Measurements from ENCODE around the gene NEUROD6.
A peak's percentile ranks its signal among the peaks of the same experiment; 100 is the strongest.

Gene NEUROD6

DNA sequence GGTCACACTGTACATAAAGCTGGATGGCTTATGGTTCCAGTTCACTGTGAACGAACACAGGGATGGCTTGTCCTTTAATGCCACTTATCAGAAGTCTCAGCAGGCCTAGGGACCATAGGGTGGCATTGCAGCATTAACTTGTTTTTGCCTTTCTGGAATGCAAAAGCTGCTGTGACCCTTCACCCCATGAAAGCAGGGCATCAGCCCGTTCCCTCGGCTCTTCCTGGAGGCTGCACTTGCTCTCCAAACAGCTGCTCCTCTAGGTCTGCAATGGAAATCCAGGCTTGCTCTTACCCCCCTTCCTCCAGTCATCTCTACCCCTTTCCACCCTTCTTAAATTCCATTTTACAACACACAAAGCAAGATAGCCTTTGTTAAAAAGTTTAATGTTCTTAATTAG is 17.9 kb upstream of the NEUROD6 start:
- Histone ChIP-seq H3K27me3 (ENCODE audit: insufficient read depth, low read length) (no peaks in the 10 kb centered on the region), H3K4me1 (ENCODE audit: insufficient read depth, low read length) (no peaks in the 10 kb centered on the region), H3K36me3 (ENCODE audit: insufficient read depth, low read length) (no peaks in the 10 kb centered on the region), H3K9ac (ENCODE audit: low read depth, low read length) (no peak overlapping the region), H3K27ac (ENCODE audit: low read depth, low read length) (no peak overlapping the region), H3K4me3 (ENCODE audit: low read length) (no peak overlapping the region), H3K9me3 (ENCODE audit: insufficient read depth, low read depth, low read length) (no peaks in the 10 kb centered on the region)
- WGBS = 81% methylated on average over 3 of the region's 3 CpGs

DNA sequence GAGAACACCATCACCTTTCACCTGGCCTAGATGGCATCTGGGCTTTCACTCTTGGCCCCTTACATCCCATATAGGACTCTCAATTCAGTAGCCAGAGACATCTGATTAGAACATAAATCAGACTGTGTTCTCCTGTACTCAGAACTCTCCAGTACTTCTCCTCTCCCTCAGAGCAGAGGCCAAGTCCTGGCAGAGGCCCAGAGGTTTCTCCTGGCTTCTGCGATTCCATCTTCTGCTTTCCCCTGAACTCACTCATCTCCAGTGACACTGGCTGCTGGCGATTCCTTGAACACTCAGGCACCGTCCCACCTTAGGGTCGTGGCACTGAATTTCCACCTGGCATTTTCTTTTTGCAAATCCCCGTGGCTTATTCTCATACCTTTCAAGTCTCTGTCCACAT is 4.9 kb upstream of the NEUROD6 start:
- Histone ChIP-seq H3K9ac (ENCODE audit: low read depth, low read length) (no peak overlapping the region), H3K4me1 (ENCODE audit: insufficient read depth, low read length) (no peaks in the 10 kb centered on the region), H3K36me3 (ENCODE audit: insufficient read depth, low read length) (no peaks in the 10 kb centered on the region), H3K27ac (ENCODE audit: low read depth, low read length) (no peak overlapping the region), H3K4me3 (ENCODE audit: low read length) (no peak overlapping the region), H3K9me3 (ENCODE audit: insufficient read depth, low read depth, low read length) (no peaks in the 10 kb centered on the region), H3K27me3 (ENCODE audit: insufficient read depth, low read length) (no peaks in the 10 kb centered on the region)
- 94% methylated on average over 5 of the region's 5 CpGs for WGBS

DNA sequence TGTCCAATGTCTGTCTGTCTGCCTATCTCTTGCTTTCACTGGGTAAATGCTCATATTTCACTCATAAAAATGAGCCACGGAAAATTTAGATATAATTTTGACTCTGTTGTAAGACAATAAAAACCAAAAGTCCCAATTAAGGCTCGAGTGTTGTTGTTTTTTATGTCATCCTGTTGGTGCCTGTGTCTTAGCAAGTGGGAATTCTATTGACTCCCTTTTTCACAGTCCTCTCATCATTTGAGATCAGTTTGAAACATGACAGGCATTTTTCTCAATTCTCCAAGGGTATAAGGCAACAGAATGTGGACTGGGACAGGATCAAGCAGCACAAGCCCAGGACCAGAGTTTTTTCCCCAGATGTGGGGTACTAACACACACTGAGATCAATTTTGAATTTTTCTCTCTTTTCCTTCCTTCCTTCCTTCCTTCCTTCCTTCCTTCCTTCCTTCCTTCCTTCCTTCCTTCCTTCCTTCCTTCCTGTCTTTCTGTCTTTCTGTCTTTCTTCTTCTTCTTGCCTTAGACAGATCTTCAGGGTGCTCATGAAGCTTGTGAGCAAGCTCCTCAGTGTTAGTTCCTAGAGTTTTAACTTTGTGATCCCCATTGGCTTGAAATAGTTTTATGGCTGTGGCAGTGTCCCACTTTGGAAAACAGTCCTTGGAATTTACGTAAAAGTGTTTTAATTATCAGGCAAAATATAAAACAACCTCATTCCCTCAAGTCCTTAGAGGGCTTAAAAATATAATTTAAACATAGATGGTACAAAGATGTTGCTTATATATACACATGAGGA is 3.2 kb upstream of the NEUROD6 start:
- H3K27me3 ChIP-seq (ENCODE audit: insufficient read depth, low read length) = peaks cover 2% of the 10 kb centered on the region; the same call in 1 of the 2 replicates
- H3K4me3 ChIP-seq (ENCODE audit: low read length) = no peak overlapping the region
- H3K9ac ChIP-seq (ENCODE audit: low read depth, low read length) = no peak overlapping the region
- no peaks in the 10 kb centered on the region for H3K9me3 ChIP-seq (ENCODE audit: insufficient read depth, low read depth, low read length)
- H3K36me3 ChIP-seq (ENCODE audit: insufficient read depth, low read length) = no peaks in the 10 kb centered on the region
- no peaks in the 10 kb centered on the region for H3K4me1 ChIP-seq (ENCODE audit: insufficient read depth, low read length)
- WGBS = 100% methylated on average over 2 of the region's 3 CpGs
- no peak overlapping the region for H3K27ac ChIP-seq (ENCODE audit: low read depth, low read length)

DNA sequence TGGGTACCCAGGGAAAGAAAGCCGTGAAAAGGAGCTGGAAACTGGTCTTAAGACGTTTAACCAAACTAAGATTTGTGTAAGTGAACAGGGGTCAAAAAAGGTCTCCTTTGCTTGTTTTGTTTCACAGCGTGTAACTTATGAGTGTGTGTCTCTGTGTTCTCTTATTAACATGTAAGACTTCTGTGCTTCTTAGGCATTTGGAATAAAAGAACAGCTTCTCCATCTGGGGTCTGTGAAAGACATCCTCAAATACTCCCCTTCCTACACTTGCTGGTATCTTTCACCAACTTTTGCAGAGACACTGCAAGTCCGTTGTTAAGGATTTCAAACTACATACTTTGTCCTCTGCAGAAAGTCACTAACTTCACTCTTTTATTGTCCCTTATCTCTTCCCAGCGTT is 615 bp upstream of the NEUROD6 start:
- no peak overlapping the region for H3K9ac ChIP-seq (ENCODE audit: low read depth, low read length)
- 86% methylated on average over 5 of the region's 5 CpGs for WGBS
- H3K27ac ChIP-seq (ENCODE audit: low read depth, low read length) = no peak overlapping the region

DNA sequence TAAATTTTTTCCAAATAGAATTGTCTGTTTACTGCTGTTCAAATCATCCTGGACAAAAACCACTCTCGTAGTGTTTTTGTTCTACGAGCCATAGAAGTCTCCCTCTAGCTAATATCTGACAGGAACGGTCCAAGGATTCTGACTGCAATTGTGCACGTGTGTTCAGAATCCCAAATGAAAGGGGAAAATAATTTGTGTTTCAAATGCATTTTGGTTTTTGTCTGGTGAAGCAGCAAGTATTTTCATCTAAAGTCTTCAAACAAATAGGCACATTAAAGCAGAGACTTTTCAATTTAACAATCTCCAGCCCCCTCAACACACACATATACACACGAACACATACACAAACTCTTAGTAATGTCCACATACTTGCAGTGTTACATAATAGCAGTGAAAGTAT is 475 bp downstream of the NEUROD6 start:
- no peak overlapping the region for H3K27ac ChIP-seq (ENCODE audit: low read depth, low read length)
- H3K27me3 ChIP-seq (ENCODE audit: insufficient read depth, low read length) = peaks cover 35% of the 10 kb centered on the region
- H3K9ac ChIP-seq (ENCODE audit: low read depth, low read length) = no peak overlapping the region
- H3K4me3 ChIP-seq (ENCODE audit: low read length) = no peak overlapping the region
- H3K36me3 ChIP-seq (ENCODE audit: insufficient read depth, low read length) = no peaks in the 10 kb centered on the region
- no peaks in the 10 kb centered on the region for H3K9me3 ChIP-seq (ENCODE audit: insufficient read depth, low read depth, low read length)
- 76% methylated on average over 5 of the region's 5 CpGs for WGBS
- H3K4me1 ChIP-seq (ENCODE audit: insufficient read depth, low read length) = no peaks in the 10 kb centered on the region

More for the DNA sequence above, 615 bp upstream of the NEUROD6 start:
- H3K4me3 ChIP-seq (ENCODE audit: low read length) = no peak overlapping the region
- no peaks in the 10 kb centered on the region for H3K36me3 ChIP-seq (ENCODE audit: insufficient read depth, low read length)
- H3K27me3 ChIP-seq (ENCODE audit: insufficient read depth, low read length) = peaks cover 24% of the 10 kb centered on the region
- H3K4me1 ChIP-seq (ENCODE audit: insufficient read depth, low read length) = no peaks in the 10 kb centered on the region
- no peaks in the 10 kb centered on the region for H3K9me3 ChIP-seq (ENCODE audit: insufficient read depth, low read depth, low read length)

DNA sequence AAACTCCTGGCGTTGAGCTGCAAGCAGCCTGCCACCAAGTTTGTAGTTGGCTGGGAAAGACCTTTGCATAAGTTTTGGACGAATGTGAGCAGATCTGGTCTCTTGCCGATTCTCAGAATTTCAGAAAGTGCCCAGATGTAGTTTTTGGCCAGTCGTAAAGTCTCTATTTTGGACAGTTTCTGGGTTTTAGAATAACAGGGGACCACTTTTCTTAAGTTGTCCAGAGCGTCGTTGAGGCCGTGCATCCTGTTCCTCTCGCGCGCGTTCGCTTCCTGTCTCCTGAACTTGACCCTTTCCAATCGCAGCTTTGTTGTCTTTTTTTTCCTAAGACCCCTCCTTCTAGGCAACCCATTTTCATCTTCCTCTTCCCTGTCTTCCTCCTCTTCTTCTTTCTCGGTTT is 1.8 kb downstream of the NEUROD6 start:
- WGBS = 92% methylated on average over 14 of the region's 14 CpGs
- H3K36me3 ChIP-seq (ENCODE audit: insufficient read depth, low read length) = no peaks in the 10 kb centered on the region
- H3K27ac ChIP-seq (ENCODE audit: low read depth, low read length) = no peak overlapping the region
- H3K4me1 ChIP-seq (ENCODE audit: insufficient read depth, low read length) = no peaks in the 10 kb centered on the region
- no peak overlapping the region for H3K9ac ChIP-seq (ENCODE audit: low read depth, low read length)
- H3K9me3 ChIP-seq (ENCODE audit: insufficient read depth, low read depth, low read length) = no peaks in the 10 kb centered on the region
- H3K27me3 ChIP-seq (ENCODE audit: insufficient read depth, low read length) = peaks cover 36% of the 10 kb centered on the region
- no peak overlapping the region for H3K4me3 ChIP-seq (ENCODE audit: low read length)

DNA sequence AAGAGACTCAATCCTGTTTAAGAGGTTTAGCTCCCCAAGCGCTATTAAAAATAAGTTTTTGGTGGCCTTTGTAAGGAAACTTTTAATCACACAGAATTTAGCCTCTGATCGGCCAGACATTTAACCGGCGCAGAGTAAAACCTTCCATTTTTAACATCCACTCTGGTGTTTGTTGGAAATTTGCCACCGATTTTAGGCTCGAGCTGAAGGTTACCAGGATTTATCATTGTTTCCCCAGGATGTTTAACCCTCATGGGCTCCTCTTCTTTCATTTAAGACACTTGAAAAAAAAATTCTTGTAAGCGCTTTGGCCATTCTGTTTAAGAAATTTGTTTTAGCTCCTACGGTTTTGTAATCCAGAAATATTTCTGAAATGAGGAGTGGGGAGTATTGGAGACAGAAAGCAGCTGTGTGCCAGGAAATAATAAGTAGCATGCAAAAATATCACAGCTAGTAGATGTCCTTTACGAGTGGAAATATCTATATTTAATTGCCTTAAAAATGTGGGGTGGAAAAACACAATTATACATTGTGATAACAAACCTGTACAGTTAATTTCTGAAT is 3.4 kb downstream of the NEUROD6 start:
- Histone ChIP-seq H3K27me3 (ENCODE audit: insufficient read depth, low read length) (peaks cover 36% of the 10 kb centered on the region), H3K4me1 (ENCODE audit: insufficient read depth, low read length) (no peaks in the 10 kb centered on the region), H3K9ac (ENCODE audit: low read depth, low read length) (no peak overlapping the region), H3K4me3 (ENCODE audit: low read length) (peak overlapping the region; percentile 49), H3K27ac (ENCODE audit: low read depth, low read length) (no peak overlapping the region), H3K9me3 (ENCODE audit: insufficient read depth, low read depth, low read length) (no peaks in the 10 kb centered on the region), H3K36me3 (ENCODE audit: insufficient read depth, low read length) (no peaks in the 10 kb centered on the region)
- WGBS = 91% methylated on average over 8 of the region's 9 CpGs

DNA sequence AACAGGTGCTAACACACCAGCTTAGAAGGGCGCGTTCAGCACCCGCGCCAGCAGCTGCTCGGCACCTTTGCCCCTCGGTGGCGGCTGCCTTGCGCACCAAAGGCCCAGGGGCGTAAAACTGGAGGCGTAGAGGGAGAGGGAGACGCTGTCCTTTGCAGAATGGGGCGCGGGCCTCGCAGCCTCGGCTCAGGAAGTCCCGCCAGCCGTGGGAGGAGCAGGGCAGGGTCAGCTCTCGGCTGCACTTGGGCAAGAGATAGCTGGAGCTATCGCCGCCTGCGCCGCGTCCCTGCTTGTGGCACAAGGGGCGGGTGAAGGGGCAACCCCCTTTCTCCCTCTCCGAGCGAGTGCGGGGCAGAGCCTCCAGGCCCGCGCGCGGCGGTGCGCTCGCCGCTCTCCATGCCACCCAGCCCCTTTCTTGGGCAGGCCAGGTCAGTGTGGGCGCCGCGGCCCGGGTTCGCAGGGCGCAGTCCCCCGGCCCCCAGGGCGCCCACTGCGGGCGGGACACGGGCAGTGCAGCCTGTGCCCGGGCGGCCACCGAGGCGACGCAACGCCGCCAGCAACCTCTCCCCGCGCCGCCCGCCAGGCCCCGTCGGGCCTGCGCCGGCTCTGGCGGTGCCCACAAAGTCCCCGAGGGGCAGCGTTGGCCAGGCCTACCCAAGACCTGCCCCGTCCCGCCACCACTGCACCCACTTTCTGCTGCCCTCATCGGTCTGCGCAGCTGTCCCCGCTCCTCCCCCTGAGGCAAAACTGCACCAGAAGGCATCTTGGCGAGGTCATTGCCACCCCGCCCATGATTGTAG is 4.1 kb downstream of the NEUROD6 start:
- peaks cover 36% of the 10 kb centered on the region for H3K27me3 ChIP-seq (ENCODE audit: insufficient read depth, low read length)
- H3K36me3 ChIP-seq (ENCODE audit: insufficient read depth, low read length) = no peaks in the 10 kb centered on the region
- no peaks in the 10 kb centered on the region for H3K9me3 ChIP-seq (ENCODE audit: insufficient read depth, low read depth, low read length)
- H3K27ac ChIP-seq (ENCODE audit: low read depth, low read length) = no peak overlapping the region
- WGBS = 66% methylated on average over 71 of the region's 71 CpGs
- H3K4me1 ChIP-seq (ENCODE audit: insufficient read depth, low read length) = no peaks in the 10 kb centered on the region
- H3K9ac ChIP-seq (ENCODE audit: low read depth, low read length) = no peak overlapping the region; the same call in 1 of the 2 replicates
- peak overlapping the region; percentile 49 for H3K4me3 ChIP-seq (ENCODE audit: low read length)

DNA sequence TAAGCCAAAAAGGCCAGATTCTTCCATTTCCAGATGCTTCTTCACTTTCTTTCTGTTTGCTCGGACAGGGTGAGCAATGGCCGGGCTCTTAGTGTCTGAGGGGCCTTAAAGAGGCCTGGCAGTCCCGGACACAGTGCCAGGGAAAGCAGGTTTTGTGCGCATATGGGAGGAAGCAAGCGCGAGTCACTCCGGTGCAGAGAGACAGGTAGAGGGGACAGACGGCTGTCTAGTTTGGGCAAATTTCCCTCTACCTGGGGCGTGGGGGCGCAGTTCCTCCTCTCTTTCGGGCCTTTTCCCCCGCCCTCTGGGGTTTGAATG is 4.7 kb downstream of the NEUROD6 start:
- Histone ChIP-seq H3K9me3 (ENCODE audit: insufficient read depth, low read depth, low read length) (no peaks in the 10 kb centered on the region), H3K27me3 (ENCODE audit: insufficient read depth, low read length) (peaks cover 36% of the 10 kb centered on the region), H3K4me1 (ENCODE audit: insufficient read depth, low read length) (no peaks in the 10 kb centered on the region), H3K9ac (ENCODE audit: low read depth, low read length) (no peak overlapping the region), H3K36me3 (ENCODE audit: insufficient read depth, low read length) (no peaks in the 10 kb centered on the region), H3K4me3 (ENCODE audit: low read length) (peak overlapping the region; percentile 49), H3K27ac (ENCODE audit: low read depth, low read length) (no peak overlapping the region)
- 66% methylated on average over 12 of the region's 12 CpGs for WGBS

DNA sequence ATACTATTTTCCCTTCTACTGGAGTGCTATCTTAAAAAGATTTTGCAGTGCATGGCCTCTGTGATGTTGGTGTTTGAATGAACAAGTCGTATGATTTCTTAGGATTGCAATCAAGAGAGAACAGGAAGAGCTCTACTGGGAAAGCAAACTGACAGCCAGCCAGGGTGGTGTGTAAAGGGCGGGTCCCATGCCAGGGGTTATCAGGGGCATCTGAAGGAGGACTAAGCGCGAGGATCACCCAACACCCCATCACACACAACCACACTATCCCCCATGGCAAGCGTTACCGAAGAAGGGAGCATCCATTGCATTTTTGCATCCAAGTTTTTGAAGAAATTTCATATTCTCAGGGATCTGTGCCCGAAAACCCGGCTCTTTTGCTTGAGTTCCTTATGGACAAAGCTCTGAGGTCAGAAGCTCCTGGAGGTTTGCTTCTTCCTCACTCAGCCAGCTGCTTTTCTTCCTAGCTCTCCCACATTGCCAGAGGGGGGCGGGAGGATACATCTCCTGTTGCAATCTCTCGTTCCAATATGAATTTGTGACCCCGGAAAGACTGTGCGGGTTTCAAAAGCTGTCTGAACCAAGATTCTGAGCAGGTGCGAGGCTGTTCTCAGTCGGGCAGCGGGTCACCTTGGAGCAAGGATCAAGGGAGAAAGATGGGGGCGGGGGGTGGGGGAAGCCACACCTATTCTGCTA is 5.2 kb downstream of the NEUROD6 start:
- 85% methylated on average over 16 of the region's 16 CpGs for WGBS

DNA sequence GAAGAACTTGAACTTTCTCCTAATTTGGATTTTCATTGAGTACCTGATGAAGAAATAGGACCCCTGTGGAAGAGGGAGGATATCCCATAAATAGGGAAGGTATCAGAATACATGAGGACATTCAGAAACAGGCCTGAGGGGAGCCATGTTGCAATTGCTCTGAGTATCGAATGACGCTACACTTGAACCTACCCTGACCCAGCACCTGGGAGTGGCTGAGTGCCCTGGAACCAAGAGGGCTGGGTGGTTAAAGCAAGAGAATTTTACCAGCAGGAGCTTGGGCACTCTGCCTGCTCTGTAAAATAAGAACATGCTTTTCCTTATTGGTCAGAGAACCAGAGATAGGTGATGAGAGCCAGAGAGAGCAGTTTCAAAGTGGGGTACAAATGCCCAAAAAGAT is 7.2 kb downstream of the NEUROD6 start:
- Histone ChIP-seq H3K4me1 (ENCODE audit: insufficient read depth, low read length) (no peaks in the 10 kb centered on the region), H3K9me3 (ENCODE audit: insufficient read depth, low read depth, low read length) (no peaks in the 10 kb centered on the region), H3K36me3 (ENCODE audit: insufficient read depth, low read length) (no peaks in the 10 kb centered on the region), H3K4me3 (ENCODE audit: low read length) (no peak overlapping the region), H3K27me3 (ENCODE audit: insufficient read depth, low read length) (peaks cover 31% of the 10 kb centered on the region), H3K27ac (ENCODE audit: low read depth, low read length) (no peak overlapping the region), H3K9ac (ENCODE audit: low read depth, low read length) (no peak overlapping the region)
- WGBS = 93% methylated on average over 2 of the region's 2 CpGs

More for the DNA sequence above, 5.2 kb downstream of the NEUROD6 start:
- Histone ChIP-seq H3K27ac (ENCODE audit: low read depth, low read length) (no peak overlapping the region), H3K4me3 (ENCODE audit: low read length) (no peak overlapping the region; the same call in 1 of the 2 replicates), H3K36me3 (ENCODE audit: insufficient read depth, low read length) (no peaks in the 10 kb centered on the region), H3K4me1 (ENCODE audit: insufficient read depth, low read length) (no peaks in the 10 kb centered on the region), H3K9ac (ENCODE audit: low read depth, low read length) (no peak overlapping the region), H3K9me3 (ENCODE audit: insufficient read depth, low read depth, low read length) (no peaks in the 10 kb centered on the region), H3K27me3 (ENCODE audit: insufficient read depth, low read length) (peaks cover 36% of the 10 kb centered on the region)
